GM19452 (cell line): ENCODE data around the gene GPATCH2L.

Source experiments
- ATAC-seq: cut with Tn5 transposase; IDR thresholded peaks from one replicate; pipeline ENCODE4 v1.9.1; 2021; ENCODE audit not compliant: unreplicated experiment

The GPATCH2L gene

GRCh38 chr14:76135722-76136121 lies 16.0 kb upstream of the GPATCH2L start:
- ATAC-seq: no peak

DNA sequence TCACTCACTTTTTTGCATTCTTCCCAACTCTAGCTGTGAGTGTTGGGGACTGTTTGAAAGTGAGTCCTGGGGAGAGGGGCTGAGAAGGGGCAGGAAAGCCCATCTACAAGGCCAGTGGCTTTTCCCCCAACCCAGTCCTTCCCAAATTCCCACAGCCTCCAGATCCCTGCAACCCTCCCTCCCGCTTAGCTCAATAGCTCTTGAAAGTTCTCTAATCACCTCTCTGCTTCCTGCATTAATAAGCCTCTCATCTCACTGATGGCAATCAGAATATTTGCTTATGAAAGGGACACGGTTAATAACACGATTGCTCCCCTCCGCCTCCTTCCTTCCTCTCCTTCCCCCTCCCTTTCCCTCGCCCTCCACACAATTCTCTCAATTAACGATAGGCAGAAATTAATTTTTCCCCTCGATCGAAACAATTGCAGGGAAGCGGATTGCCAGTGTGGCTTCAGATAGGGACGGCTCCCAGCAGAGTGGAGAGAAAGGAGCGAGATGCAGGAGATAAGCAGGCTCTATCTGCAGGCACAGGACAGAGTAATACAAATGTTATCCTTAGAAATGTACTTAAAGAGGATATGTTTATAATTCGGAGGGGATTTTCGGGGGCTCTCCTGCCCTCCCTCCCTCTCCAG lies 15.1 kb upstream of the GPATCH2L start:
- no peak for ATAC-seq

- ATAC-seq: no peak
Measured at GRCh38 chr14:76138119-76138757, 13.5 kb upstream of the GPATCH2L start.

GRCh38 chr14:76138758-76139723 lies 12.7 kb upstream of the GPATCH2L start:
- no peak for ATAC-seq

DNA sequence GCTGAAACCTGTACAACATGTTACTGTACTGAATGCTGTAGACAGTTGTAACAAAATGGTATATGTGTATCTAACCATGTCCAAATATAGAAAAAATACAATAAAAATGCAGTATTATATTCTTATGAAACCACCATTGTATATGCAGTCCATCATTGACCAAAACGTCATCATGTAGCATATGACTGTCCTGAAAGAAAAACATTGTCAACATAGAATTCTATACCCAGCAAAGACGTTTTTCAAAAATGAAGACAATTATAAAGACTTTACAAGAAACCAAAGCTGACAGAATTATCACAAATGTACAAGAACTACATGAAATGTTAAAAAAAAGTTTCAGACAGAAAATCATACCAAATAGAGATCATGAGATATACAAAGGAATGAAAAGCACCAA lies 8.1 kb upstream of the GPATCH2L start:
- ATAC-seq: no peak

DNA sequence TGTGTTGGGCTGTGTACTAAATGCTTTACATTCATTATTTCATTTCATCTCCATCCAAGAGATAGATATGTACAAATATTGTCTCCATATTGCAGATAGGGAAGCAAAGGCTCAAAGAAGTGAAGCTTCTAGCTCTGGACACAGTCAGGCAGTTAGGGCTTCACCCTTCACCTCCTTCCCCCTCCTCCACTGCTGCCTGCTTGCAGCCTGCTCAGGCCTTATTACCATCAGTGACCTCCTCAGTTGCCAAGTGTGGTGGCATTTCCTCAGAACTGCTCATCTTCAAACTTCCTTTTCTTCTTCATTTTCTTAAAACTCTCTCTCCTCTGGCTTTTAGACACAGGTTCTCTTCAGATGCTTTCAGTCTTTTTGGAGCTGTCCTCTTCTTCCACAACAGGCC lies 4.7 kb upstream of the GPATCH2L start:
- ATAC-seq: no peak

DNA sequence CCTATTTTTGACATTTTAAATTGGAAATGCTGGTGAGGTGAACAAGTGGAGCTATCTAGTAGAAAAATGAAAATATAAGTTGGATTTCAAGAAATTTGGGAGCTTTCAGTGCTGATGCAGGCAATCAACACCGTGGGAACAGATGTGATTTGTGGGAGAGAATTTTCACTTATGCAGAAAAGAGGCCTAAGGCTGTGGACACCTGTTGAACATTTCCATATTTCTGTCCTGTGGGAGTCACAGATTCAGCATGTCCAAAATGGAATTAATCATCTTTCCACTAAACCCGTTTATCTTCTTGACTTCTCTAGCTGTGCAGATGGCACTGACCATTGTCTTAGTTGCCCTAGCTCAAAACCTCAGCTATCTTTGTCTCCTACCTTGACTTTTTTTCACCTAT lies 2.5 kb upstream of the GPATCH2L start:
- ATAC-seq: no peak

GRCh38 chr14:76152333-76152681 lies 585 bp downstream of the GPATCH2L start:
- ATAC-seq: peak; percentile 62

GRCh38 chr14:76153919-76154318 lies 2.2 kb downstream of the GPATCH2L start:
- ATAC-seq: no peak

DNA sequence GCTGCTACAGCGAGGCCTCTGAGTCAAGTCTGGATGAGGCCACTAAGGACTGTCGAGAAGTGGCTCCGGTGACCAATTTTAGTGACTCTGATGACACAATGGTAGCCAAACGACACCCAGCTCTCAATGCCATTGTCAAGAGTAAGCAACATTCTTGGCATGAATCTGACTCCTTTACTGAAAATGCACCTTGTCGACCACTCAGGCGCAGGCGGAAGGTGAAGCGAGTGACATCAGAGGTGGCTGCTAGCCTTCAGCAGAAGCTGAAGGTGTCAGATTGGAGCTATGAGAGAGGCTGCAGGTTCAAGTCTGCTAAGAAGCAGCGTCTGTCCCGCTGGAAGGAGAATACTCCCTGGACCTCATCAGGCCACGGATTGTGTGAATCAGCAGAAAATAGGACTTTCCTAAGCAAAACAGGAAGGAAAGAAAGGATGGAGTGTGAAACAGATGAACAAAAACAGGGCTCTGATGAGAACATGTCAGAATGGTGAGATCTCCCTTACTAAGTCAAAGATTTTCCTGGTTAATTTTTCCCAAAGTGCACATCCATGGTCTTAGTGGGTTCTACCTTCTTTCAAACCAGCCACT lies 2.9 kb downstream of the GPATCH2L start:
- no peak for ATAC-seq

- ATAC-seq: no peak
Measured at GRCh38 chr14:76163668-76164363, 12.1 kb downstream of the GPATCH2L start.

DNA sequence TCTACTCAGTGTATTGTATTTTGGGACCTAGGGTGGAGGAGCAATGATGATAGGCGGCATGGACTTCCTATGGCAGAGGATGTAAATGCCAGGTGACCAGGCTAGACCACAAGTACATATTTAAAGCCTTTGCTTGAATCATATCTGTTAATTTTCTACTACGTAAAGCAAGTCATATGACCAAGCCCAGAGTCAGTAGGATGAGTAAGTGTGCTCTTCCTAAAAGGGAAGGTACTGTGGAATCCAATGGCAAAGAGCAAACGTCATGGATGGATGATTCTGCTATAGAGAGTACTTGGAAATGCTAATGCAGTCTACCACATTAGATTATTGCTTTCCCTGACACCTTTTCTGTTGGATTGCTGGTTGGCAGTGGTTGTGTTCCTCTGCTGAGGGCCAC lies 16.8 kb downstream of the GPATCH2L start:
- no peak for ATAC-seq

GRCh38 chr14:76169776-76170175 lies 18.1 kb downstream of the GPATCH2L start:
- no peak for ATAC-seq

DNA sequence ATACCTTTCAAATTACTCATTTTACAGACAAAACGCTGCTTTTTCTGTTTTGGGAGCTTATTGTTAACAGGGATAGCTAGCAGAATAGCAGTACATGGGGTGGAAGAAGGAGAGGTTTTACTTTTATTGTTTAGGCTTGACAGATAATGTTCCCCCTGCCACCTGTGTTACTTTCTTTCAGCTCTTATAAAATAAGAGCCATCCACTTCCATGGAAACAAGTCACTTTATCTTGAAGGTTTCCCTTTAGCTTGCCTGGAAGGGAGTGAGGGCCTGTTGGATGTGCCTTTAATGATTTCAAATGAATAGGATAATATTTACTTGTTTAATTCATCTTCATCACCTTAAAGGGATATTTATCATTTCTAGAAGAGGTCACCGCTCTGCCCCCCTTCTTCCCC lies 23.3 kb downstream of the GPATCH2L start:
- no peak for ATAC-seq

DNA sequence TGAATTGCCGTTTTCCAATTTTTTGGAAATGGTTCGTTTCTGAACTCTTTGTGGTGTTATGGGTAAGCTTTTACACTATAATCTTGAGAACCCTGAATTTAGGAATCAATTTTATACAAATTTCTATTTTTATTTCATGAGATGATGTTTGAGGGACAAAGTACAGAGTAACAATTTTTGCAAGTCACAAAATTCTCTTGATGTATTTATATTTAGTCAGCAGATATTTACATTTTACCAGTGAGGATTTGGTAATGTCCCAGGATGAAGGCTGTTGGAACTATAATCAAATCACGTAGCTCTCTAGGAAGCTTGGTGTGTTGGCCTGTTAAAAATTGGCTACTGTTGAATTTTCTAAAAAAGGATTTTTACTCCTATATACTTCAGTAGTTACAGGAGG lies 24.2 kb downstream of the GPATCH2L start:
- no peak for ATAC-seq

DNA sequence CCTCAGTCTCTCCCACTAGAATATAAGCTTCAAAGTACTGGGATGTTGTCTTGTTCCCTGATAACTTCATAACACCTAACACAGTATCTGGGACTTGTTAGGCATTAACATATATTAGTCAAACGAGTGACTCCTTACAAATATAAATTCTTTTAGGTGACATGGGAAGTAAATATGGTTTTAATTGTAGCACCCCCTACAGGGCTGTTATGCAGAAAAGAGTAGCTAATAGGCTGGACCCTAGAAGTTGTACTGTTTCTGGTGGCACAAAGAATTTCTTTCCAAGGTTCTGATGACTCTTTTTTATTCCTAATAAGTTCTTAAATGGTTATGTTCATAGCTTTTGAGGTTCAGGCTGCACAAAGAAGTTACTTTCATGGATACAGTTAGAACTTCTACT lies 29.8 kb downstream of the GPATCH2L start:
- no peak for ATAC-seq

- peak; percentile 73 for ATAC-seq
Measured at GRCh38 chr14:76186308-76187027, 34.7 kb downstream of the GPATCH2L start.

- no peak for ATAC-seq
Measured at GRCh38 chr14:76191297-76191696, 39.6 kb downstream of the GPATCH2L start.

GRCh38 chr14:76193696-76194095 lies 42.0 kb downstream of the GPATCH2L start:
- no peak for ATAC-seq

DNA sequence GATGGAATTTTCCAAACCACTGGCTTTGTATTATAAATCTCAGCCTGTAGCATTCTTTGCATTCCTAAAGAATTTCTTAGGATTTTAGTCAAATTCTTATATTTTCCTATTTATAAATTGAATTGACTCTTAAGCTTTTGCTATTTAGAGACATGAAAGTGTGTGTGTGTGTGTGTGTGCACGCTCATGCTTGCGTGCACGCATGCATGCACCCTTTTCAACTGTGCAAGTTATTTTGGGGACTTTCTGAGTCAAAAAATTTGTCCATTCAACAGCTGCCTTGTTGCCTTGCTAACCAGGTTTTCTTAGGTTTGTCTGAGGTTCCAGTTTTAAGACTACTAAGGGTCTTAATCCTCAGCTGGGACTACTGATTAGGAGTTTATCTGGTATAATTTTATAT lies 42.6 kb downstream of the GPATCH2L start:
- ATAC-seq: no peak
